Testis (tissue), 3 donors: ENCODE measurements around the gene CIB4. TPM values are rescaled to one million over a fixed set of nuclear protein-coding genes. Genes with fewer than 3 reads are reported as not detected.

Source experiments
- DNase-seq: peaks from one replicate; pipeline ENCODE4 v3.0.0-alpha.2; 2019
- H3K27ac ChIP-seq, 2 donors: fragments of 200-600 bp; sonication (generic); one replicate each; pipeline ENCODE4 v1.5.1; 2019
- H3K27me3 ChIP-seq: fragments of 200-600 bp; sonication (generic); one replicate; pipeline ENCODE4 v1.5.1; 2019
- H3K36me3 ChIP-seq: fragments of 200-600 bp; sonication (generic); one replicate; pipeline ENCODE4 v1.5.1; 2017; ENCODE audit warnings: low read depth; ENCODE audit errors: missing control alignments
- H3K4me1 ChIP-seq: fragments of 200-600 bp; sonication (generic); one replicate; pipeline ENCODE4 v1.5.1; 2019
- H3K4me3 ChIP-seq, 2 donors: fragments of 200-600 bp; sonication (generic); one replicate each; pipeline ENCODE4 v1.5.1; 2017 to 2019
- H3K9me3 ChIP-seq: fragments of 200-600 bp; sonication (generic); one replicate; pipeline ENCODE4 v1.5.1; 2017
- POLR2A ChIP-seq: fragments of 450-650 bp; IDR thresholded peaks from one replicate; pipeline ENCODE4 v1.6.1; 2017; ENCODE audit warnings: antibody characterized with exemption, mild to moderate bottlenecking, moderate library complexity
- WGBS, 2 donors: methylation state at CpG; one replicate each; pipeline ENCODE4 v1.1.5; 2018; 5-methylcytosine and 5-hydroxymethylcytosine counted together
- intact Hi-C: fragments of 100-400 bp; cut with DNase I; formaldehyde crosslinking; loops from one replicate; pipeline ENCODE4 v1.15.1; 2023; ENCODE audit warnings: low total_unique reads
- polyA plus RNA-seq: library from polyadenylated mRNA; stranded (reverse); fragments of 350-450 nt; fragmentation: Illumina TruSeq; extraction: RNeasy Lipid Tissue Mini Kit (QIAGEN cat#74804); gene quantifications from one replicate; pipeline ENCODE4 v1.2.3, GENCODE V29; 2014; ENCODE audit warnings: low read depth, low replicate concordance; ENCODE audit not compliant: insufficient read depth
- total RNA-seq, 2 donors: library from RNA; depleted of rRNA; stranded (reverse); fragments of >200 nt; gene quantifications; one replicate each; pipeline ENCODE4 v1.2.3, GENCODE V29; 2016
- TF ChIP-seq, protein P1 (sequence below), 3 experiments: fragments of 450-650 bp in 2 of 3; fragments of 200-600 bp in 1 of 3; sonication (generic) in 1 of 3; IDR thresholded peaks; one replicate each; pipeline ENCODE4 v1.5.1; 2016 to 2019; ENCODE audit warnings: antibody characterized with exemption in 3 of 3, mild to moderate bottlenecking in 2 of 3, moderate library complexity in 1 of 3

Gene CIB4
- total and polyA plus RNA-seq, 3 donors from 2014 or later: 7.5 to 30.6 (median 8.7) TPM

DNA sequence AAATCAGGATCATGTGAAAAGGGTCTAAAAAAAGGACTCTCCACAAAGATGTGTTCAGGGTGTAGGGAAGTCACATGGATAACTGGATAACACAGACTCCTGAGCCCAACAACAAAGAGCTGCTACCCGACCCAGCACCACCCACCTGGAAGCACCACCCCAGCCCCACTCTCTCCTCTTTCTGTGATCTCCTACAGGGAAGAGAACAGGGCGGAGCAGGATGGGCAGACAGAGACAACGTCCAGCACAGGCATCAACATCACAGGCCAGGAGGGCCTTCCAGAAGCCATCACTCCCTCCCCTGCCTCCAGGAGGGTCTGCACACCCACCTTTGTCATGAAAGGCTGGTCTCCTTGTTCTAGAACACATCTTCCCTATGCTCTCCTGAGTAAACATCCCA lies 1.3 kb upstream of the CIB4 start:
- TF ChIP-seq, protein P1, sequence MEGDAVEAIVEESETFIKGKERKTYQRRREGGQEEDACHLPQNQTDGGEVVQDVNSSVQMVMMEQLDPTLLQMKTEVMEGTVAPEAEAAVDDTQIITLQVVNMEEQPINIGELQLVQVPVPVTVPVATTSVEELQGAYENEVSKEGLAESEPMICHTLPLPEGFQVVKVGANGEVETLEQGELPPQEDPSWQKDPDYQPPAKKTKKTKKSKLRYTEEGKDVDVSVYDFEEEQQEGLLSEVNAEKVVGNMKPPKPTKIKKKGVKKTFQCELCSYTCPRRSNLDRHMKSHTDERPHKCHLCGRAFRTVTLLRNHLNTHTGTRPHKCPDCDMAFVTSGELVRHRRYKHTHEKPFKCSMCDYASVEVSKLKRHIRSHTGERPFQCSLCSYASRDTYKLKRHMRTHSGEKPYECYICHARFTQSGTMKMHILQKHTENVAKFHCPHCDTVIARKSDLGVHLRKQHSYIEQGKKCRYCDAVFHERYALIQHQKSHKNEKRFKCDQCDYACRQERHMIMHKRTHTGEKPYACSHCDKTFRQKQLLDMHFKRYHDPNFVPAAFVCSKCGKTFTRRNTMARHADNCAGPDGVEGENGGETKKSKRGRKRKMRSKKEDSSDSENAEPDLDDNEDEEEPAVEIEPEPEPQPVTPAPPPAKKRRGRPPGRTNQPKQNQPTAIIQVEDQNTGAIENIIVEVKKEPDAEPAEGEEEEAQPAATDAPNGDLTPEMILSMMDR (IDR thresholded peaks at IDR 0.05): no peak
- TF ChIP-seq POLR2A: no peak
- Histone ChIP-seq H3K9me3 (no peaks in the 10 kb centered on the region), H3K27me3 (no peaks in the 10 kb centered on the region), H3K4me3 (no peak overlapping the region), H3K4me1 (no peaks in the 10 kb centered on the region), H3K27ac (no peak overlapping the region), H3K36me3 (no peaks in the 10 kb centered on the region)
- intact Hi-C loops: no loop called here
- no peak for DNase-seq
- WGBS, 2 donors: 64 to 77% methylated on average over 3 of the region's 3 CpGs

DNA sequence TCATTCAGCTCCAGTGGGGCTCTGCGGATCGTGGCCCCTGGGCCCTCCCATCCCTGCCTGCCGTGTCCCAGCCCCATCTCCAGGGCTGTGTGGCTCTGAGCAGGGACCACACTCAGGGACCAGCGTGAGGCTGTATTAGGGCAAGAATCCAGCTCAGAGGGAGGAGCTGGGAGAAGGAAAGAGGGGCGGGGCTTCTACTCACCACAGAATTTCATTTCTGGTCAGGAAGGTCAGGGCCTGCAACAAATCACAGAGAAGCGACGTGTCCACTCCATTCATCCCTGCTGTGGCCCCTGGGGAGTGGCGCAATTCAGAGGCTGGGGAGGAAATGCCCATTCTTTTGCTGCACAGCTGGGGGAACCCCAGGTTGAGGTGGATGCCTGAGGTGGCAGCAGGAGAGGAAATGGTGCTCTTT lies 828 bp downstream of the CIB4 start:
- TF ChIP-seq POLR2A: no peak
- TF ChIP-seq, protein P1 (IDR thresholded peaks at IDR 0.05): no peak
- Histone ChIP-seq H3K4me3 (no peak overlapping the region), H3K36me3 (no peaks in the 10 kb centered on the region), H3K27me3 (no peaks in the 10 kb centered on the region), H3K4me1 (no peaks in the 10 kb centered on the region), H3K27ac (no peak overlapping the region), H3K9me3 (no peaks in the 10 kb centered on the region)
- intact Hi-C loops: no loop called here
- DNase-seq: no peak
- 49 to 69% methylated on average over 8 of the region's 8 CpGs for WGBS, 2 donors

DNA sequence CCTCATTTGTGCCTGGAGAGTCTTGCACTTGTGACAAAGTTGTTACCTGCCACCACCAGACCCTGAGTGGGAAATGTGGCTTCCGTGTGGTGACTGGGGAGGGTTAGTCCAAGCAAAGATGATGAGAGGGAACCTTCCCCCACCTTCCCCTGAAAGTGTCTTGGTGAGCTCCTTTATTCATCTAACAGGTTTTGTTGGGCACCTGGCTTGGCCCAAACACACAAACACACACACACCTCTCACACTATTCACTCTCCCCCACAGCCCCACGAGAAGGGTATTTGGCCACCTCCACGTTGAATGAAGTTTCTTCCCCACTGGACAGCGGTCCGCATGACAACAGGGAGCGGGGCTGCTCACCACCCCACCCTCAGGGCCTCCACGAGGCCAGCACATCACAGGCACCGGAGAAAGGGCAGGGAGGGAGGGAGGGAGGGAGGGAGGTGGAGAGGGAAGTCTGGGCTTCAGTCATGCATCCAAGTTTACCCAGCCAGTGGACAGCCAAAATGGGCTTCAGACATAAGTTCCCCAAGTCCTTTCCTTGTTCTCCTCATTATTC lies 1.4 kb downstream of the CIB4 start:
- H3K27me3 ChIP-seq: no peaks in the 10 kb centered on the region
- no peak overlapping the region for H3K27ac ChIP-seq
- TF ChIP-seq, protein P1 (IDR thresholded peaks at IDR 0.05): no peak
- no peak for TF ChIP-seq POLR2A
- no peaks in the 10 kb centered on the region for H3K36me3 ChIP-seq
- H3K9me3 ChIP-seq: no peaks in the 10 kb centered on the region
- DNase-seq: no peak
- intact Hi-C loops: no loop called here
- H3K4me1 ChIP-seq: no peaks in the 10 kb centered on the region
- no peak overlapping the region for H3K4me3 ChIP-seq
- 85 to 88% methylated on average over 8 of the region's 8 CpGs for whole genome bisulfite sequencing, 2 donors

DNA sequence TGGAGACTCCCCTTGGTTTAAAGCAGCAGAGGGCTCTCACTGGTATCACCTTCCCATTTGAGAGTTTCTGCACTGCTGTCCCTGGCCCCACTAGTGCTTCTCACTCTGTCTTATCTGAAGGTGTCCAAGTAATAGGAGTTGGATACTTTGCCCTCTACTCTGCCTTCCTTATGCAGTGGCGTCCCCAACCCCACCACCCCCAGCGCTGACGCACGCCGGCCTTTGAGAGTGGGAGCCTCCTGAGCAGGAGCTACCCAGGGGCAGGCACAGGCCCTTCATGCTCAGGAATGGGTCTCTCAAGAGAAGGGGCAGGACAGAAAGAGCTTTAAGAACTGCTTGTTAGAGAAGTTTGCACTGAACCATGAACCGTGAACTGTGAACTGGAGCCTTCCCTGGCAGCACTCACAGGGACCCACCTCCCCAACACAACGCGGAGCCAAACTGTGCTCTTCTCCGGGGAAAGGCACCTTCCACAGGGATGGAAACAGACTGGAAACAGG lies 3.3 kb downstream of the CIB4 start:
- Histone ChIP-seq H3K4me3 (no peak overlapping the region), H3K4me1 (no peaks in the 10 kb centered on the region), H3K36me3 (no peaks in the 10 kb centered on the region), H3K27ac (no peak overlapping the region), H3K27me3 (no peaks in the 10 kb centered on the region), H3K9me3 (no peaks in the 10 kb centered on the region)
- DNase-seq: no peak
- TF ChIP-seq, protein P1 (IDR thresholded peaks at IDR 0.05): no peak
- no peak for TF ChIP-seq POLR2A
- 77 to 85% methylated on average over 9 of the region's 9 CpGs for WGBS, 2 donors
- intact Hi-C loops: no loop called here

DNA sequence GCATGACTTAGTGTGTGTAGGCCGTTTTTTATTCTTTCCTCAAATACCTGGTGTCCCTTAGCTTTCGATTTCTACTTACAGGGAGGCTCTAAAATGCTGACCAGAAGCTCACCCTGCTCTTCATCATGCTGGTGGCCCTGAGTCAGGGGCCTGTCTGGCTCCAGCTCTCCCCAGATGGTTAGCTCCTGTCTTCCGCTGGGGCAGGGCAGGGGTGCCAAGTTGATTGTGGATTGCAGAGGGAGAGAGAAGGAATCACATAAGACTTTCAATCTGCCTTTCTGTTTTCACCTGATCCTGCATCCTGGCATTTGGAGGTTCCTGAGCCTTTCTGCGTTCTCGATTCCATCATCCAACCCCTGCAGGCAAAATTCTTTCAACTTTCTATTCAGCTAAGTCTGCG lies 4.2 kb downstream of the CIB4 start:
- no peak for TF ChIP-seq POLR2A
- Histone ChIP-seq H3K4me1 (no peaks in the 10 kb centered on the region), H3K27me3 (no peaks in the 10 kb centered on the region), H3K9me3 (no peaks in the 10 kb centered on the region), H3K36me3 (no peaks in the 10 kb centered on the region), H3K4me3 (no peak overlapping the region), H3K27ac (no peak overlapping the region)
- intact Hi-C loops: no loop called here
- 90 to 92% methylated on average over 6 of the region's 6 CpGs for WGBS, 2 donors
- DNase-seq: no peak
